Stimulated activated CD8-positive, alpha-beta memory T cell treated with anti-CD3 and anti-CD28 coated beads, Interleukin-12 subunit alpha, Interleukin-12 subunit beta, amount 100 ng/mL, for 1 hour (primary cell): ENCODE results near the gene CCDC57.

Source experiments
- DNase-seq: peaks from one replicate; pipeline ENCODE4 v3.0.0-alpha.2; 2020; ENCODE audit warnings: low read depth

Gene CCDC57

DNA sequence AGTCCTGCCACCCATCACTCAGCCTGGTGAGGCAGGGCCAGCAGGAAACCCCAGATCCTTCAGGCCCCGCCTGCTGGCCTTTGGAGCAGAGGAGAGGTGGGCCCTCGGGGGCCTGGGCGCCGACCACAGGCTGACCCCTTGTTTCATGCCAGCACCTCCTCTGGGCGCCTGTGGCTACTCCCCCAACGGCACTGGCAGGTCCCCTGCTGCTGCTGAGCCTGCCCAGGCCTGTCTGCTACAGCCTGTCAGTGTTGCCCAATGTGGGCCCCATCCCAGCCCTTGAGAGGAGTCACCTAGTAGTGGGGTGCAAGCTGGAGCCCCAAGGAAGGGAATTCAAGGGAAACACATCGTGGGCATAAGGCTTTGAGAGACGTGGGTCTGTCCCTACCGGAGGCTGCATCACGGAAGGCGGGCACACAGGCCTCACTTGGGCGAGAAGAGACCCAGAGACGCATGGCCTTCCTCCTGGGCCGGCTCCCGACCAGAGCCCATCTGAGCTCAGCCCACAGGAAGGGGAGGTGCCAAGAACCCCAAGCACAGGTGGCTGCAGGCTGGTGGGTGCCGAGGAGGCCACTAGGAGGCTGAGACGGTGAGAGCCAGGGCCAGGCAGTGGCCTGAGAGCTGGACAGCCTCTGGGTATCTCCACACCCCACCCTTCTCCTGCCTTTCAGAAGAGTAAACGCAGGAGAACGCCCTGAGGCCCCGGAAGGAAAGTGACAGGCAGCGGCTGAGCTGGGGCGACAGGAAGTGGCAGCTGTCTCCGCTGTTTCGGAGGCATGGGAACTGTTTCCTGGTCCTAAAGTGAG lies 106.6 kb downstream of the CCDC57 start:
- peak; percentile 31 for DNase-seq

DNA sequence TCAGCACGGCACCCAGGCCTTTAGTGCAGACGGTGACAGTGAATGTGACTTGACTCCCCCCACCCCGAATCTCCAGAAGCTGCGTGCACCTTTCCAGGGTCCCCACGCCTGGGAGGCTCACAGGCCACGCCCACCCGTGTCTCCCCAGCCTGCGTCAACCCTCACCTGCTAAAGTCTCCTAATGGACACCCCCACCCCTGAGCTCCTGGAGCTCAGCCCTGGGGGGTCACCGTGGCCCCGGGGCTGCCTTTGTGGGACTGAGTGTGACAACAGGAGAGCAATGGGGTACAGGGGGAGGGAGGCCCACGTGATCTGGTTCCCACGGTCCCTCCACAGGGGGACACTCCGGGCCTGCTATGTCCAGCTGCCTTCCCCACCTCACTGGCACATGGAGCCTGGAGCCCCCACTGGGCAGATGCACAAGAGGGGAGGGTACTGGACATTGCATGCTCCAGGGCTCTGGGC lies 107.2 kb downstream of the CCDC57 start:
- no peak for DNase-seq

DNA sequence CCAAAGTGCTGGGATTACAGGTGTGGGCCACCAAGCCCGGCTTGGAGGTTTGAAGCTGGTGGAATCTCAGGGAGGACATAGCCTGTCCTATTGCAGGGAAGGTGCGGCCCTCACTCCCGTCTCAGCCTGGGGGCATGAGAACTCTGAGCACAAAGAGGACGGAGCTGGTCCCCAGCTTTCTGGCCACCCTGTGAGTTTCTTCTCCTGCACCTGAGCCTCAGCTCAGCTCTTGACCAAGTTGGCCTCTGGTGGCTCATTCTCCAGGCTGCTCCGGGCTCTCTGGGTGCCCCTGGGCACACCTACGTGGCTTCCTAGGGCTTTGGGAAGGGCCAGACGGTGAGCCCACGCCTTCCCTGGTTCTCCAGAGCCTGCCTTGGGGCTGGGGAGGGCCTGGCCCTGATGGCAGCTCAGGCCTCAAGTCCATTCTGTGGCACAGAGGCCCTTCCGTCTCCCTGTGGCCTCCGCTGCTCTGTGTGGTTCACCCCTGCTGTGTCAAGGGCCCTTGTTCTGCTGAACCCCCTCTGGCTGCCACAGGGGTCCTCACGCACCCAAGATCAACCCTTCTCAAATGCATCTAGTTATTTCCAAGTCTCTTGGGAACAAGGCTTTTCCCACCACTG lies 107.7 kb downstream of the CCDC57 start:
- no peak for DNase-seq

DNA sequence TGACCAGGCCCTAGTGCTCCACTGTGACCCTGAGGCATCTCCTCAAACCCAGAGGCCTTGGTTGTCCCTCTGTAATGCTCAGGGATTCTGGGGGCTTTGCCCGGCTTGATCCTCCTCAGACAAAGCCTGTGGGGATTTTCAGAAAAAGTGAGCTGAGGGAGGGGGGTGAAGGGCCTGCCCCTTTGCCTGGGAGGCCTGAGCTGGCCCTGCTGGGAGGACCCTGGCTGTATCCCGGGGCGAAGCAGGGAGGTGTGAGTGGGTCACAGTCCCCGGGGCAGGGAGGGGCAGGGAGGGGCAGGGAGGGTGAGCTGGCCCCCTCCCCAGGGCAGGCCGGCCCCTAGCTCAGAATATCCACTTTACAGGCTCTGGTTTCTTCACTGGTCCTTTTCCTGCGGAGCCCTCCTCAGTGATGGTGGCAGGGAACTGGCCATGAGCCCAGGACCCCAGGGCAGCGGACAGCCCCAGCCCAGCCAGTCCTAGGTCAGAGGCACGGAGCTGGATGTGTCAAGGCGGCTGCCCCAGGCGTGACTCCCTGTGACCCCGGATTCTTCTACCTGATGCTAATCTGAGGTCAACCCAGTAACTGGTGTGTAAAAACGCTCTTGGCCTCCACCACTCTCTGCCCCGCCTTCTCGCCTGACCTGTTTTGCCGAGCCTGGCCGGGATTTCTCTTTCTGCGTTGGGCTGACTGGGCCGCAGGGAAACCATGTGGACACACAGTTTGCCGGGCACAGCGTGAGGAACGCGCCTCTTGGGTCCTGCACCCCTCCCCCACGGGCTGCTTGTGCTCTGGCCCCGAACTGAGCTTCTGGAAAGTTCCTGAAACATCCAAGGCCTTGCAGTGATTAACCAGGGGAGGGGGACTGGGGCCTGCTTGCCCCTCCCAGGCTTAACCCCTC lies 108.8 kb downstream of the CCDC57 start:
- DNase-seq: no peak

DNA sequence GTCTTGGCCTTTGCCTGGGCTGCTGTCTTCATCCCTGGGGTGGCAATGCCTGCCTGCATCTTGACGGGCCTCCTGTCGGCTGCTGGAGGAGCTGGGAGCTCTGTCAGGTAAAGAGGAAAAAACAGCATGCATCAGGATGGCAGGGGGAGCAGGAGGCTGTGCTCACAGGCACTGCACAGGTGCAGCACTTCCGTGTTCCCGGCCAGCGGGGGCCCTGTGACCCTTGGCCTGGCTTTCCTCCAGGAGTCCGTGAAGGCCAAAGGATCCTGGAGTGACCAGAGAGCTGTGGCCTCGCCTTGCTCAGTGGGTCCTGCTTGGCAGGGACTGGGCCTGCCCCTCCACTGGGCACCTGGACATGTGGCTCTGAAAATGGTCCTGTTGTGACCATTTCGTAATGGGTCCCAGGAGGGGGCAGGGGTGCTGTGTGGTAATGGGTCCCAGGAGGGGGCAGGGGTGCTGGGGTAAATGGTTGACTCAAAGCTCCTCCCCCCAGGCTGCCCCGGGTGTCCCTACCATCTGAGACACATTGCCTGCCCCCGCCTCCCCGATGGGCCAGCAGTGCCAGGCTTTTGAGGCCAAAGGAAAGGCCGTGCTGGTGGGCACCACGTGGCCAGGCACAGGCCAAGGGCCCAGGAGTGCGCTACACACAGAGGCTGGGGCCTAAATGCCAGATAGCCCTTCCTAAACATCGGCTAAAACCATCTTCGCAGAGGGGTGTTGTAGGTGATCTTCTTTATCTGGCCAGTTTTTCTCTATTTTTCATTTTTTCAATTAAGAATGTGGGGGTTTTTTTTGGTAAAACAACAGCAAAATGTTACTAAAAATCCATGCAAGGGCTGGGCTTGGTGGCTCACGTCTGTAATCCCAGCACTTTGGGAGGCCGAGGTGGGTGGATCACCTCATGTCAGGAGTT lies 110.6 kb downstream of the CCDC57 start:
- no peak for DNase-seq

DNA sequence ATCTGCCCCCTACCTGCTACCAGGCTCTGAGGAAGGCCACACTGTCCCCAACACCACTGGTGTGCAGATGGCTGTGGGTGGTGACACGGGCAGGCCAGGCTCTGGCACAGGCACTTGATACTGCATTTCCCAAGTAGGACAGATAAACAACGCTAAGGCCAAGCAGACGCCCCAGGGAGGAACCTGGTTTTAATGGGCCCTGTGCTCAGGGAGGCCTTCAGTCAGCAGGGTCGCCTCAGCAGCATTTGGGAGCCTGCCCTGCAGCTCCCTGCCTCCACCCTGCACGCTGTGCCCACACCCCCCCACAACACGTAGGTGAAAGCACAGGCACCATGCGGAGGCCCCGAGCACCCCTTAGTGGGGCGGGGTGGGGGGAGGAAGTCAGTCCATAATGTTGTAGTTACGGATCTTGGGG lies 111.3 kb downstream of the CCDC57 start:
- no peak for DNase-seq

DNA sequence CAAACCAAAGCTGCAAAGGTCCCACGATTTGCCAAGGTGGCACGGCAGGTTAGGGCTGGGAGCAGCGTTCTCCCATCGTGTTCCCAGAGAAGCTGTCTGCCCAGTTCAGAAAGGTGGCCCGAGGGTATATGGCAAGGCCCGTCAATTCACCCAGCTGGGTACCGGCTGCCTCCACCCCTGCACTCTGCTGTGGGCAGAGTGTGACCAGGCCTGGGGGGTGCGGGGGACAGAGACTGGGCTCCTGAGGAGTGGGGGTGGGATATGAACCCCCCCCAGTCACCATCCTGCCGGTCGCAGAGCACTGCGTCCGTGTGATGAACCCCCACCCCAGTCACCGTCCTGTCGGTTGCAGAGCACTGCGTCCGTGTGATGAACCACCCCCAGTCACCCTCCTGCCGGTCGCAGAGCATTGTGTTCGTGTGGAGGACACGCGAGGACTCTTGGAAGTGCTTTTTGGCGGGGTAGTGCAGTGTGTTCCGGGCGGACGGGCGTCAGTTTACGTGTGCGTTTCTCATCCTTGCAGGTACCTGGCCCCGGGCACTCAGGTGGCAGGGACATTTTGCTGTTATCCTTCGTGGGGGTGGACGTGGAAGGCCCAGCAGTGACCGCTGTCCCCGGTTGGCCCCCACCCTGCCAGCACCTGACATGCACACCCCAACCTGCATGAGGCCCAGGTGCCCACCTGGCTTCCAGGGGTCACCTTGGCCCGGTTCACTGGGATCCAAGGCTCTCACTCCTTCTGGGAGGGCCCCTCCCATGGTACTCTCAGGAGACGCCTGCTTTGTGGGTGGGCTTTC lies 111.9 kb downstream of the CCDC57 start:
- DNase-seq: no peak

DNA sequence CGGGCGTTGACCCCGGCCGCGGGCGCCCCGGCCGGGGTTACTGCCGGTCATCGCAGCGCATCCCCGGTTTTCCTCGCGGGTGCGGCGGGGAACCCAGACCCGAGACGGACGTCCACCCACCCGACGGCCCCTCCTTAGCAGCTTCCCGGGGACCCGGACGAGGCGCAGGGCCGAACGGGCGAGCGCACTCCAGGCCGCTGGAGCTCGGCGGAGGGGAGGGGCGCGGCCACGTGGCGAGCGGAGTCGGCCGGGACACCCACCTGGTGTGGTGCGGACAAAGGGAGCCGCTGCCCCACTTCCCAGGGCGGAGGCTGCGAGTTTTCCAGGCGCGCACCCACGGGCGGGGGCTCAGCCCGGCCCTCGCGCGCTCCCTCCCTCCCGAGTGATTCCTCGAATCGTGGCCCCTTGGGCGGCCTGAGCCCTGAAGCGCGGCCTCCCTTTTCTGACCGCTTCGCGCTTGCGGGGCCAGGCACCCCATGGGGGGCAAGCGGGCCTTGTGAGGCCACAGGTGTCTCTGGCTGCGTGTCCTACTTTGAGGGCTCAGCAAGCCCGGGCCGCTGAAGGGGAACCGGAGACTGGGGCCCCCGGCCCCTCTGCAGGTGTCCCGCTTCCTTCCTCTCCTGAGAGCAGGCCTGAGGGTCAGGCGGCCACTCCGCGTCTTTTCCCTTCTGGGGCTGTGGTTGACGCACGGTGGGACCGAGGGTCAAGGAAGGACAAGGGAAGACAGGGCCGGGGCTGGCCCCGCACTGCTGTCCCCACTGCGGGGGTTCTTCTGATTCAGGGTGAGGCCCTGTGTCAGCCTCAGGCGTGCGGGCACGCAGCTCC lies 113.5 kb downstream of the CCDC57 start:
- no peak for DNase-seq

DNA sequence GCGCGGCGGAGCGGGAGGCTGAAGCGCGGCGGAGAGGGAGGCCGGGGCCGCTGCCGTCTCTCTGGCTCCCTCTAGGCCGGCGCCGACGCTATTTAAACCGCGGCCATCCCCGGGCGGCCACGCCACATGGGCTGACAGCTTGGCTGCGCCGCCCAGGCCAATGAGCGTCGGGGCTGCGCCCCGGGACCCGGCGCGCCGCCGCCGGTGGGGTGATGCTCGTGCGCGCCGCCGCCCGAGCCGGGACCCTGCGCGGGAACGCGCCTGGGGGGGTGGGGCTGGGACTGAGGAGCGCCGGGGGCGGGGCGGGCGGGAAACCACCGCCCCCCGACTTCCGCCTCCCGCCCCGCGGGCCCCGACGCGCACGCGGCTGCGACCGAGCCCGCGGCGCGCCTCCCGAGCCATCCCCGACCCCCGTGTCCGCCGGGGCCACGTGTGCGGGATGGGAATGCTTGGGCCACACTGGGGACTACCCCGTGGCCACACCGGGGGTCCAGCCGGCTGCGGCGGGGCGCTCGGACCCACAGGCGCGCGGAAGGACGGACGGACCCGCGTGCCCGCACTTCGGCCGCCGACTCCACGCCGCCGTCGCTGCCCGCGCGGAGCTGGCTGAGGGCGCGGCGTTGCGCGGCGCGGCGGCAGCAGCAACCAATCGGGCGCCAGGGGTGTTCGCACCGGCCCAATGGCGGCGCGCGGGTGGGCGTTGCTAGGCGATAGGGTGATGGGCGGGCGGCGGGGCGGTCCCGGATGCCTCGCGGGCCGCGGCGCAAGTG lies 114.3 kb downstream of the CCDC57 start, which contains the start of gene FASN:
TSS of gene FASN (minus strand) at position 68 of the 770 bp plus-strand sequence. CDS start 1,791 bp downstream, outside the sequence.
- DNase-seq: peak; percentile 80

DNA sequence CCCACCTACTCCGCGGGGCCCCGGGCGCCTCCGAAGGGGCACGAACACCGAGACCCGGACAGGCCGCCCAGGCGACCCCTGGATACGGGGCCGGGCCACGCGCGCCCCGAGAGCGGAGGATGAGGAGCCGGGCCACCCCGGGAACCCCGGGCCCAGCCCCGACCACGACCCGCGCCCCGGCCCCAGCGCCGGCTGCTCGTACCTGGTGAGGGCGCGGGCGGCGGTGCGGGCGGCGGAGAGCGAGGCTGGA lies 114.8 kb downstream of the CCDC57 start:
- no peak for DNase-seq

DNA sequence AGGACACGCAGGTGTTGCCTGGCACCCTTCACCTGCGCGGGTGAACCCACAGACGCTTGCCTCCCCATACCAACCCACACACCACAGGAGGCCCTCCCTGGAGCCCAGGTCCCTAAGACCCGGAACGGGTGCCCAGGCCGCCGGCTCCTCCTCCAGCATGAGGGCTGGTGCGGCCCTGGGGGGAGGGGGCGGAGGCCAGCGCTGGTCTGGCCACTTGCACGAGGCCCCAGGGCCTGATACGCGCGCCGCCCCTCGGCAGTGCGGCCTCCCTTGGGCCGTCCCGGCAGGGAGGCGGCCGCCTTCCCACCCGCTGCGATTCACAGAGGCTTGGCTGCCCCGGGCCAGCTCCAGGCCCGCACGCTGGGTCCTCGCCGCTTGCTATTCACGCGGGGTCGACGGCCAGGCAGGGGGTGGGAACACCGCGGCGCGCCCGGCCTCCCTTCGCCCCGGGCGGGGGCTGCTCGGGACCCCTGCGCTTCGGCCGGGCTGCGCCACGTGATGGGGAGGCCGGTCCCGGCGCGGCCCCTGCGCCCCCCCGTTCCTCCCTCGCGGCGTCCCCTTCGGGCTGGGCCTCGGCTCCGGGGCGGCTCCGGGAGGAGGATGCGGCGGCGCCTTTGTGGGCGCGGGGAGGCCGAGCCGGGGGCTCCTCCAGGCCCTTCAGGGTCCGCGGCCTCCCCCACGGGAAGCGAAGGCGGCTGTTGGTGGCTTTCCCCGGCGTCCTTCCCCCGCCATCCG lies 115.3 kb downstream of the CCDC57 start:
- DNase-seq: no peak

DNA sequence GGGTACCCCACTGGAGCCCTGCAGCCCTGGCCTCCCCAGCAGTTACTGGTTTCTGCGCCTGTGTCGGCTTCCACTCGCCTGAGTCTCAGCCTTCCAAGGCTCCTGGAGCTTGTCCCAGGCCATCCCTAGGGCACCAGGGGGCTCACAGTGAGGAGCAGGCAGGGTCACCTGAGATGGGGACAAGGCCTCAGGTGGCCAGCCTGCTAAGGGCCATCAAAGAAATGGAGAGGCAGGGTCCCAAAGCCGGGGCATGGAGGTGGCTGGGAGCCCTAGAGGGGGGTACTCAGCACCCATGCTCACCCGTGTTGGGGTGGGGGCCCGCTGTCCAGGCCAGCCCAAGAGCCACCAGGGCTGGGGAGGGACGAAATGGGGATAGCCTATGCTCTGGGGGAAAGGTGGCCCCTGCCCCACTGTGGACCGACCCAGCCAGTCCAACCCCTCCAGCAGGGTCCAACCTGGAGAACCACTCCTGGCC lies 115.9 kb downstream of the CCDC57 start:
- no peak for DNase-seq

DNA sequence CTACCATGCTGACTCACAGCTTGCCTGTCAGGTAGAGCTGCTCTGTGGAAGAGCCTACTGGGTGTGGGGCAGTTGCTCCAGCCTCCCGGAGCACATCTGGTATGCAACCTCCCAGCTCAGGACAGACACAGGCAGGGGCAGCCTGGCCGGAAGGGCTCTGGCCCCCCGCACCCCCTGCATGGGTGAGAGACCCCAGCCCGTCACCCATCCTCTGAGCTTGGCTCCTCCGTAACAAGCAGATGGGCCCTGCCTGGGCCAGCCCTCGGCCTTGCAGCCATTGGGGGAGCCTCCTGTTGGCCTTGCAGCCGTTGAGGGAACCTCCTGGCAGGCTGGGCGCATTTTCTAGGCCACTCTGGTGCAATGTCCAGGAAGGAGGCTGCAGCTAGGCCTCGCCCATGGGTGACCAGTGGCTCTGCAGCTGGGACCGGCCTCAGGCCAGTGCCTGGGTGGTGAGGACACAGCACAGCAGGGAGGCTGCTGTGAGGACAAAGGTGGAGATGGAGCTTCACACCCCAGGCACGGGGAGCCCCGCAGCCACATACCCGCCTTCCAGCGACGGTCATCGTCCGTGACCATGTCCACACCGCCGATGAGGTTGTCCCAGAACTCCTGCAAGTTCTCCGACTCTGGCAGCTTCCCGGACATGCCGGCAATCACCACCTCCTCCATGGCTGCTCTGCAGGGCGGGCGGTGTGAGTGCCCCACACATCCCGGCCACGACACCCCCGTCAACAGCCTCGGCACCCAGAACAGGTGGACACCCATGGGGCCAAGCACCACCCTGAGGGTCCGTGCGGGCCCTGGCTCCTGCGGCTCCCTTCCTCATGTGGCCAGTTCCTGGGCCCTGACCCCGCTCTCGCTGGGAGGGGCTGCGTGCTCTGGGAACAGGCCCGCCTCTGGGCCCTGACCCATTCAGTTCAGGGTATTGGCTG lies 116.6 kb downstream of the CCDC57 start:
- DNase-seq: no peak

DNA sequence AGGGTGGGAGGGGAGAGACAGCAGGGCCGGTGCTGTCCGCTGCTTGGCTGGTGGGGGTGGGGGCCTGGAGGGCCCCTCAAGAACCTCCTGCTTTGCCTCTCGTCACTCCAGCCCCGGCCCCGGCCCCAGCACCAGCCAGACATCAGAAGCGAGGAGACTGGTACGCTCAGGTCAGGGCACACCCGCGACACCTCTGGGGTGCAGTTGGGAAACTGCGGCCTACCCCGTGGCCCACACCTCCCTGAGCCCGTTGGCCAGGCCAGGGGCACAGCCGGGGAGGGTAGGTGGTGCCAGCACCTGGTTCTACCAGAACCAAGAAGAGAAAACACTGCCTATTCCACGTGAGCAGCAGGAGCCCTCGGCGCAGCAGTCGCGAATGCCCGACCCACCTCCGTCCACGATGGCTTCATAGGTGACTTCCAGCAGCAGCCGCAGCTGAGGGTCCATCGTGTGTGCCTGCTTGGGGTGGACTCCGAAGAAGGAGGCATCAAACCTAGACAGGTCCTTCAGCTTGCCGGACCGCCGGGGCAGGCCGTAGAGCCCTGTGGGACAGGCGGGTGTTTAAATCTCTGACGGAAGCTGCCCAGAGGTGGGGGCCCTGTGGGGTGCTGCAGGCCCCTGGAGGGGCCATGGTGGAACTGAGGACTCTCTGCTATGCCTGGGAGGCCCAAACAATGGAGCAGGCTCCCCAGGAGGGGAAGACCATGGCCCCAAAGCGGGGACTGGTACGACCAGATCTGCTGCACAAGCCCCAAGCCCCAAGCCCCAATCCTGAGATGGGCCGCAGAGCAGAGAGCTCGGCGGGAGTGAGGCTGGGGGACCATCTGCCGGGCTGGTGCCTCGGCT lies 117.5 kb downstream of the CCDC57 start:
- DNase-seq: no peak

DNA sequence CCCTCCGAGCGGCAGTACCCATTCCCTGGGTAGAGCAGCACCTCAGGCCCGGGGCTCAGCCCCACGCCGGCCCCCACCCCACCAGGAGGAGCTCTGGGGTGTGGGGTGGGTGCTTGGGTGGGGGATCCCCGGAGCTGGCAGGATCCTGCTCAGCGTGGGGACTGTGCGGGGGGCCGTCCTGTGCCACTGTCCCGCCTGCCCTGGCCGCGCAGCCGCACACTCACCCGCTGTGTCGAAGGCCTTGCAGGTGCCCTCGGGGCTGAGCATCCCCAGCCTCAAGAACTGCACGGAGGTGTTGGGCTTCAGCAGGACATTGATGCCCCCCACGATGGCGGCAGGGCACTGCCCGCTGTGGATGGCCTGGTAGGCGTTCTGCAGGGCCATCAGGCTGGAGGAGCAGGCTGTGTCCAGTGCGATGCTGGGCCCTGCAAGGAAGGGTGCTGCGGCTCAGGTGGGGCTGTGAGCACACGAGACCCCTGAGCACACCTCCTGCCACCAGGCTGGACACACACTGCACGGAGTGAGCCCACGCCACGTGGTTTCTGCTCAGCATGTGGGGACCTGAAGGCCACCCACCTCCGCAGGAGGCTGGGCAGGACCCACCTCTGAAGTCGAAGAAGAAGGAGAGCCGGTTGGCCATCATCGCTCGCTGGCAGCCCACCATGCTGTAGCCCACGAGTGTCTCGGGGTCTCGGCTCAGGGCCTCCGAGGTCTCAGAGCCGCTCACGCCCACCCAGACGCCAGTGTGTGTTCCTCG lies 119.5 kb downstream of the CCDC57 start:
- no peak for DNase-seq

DNA sequence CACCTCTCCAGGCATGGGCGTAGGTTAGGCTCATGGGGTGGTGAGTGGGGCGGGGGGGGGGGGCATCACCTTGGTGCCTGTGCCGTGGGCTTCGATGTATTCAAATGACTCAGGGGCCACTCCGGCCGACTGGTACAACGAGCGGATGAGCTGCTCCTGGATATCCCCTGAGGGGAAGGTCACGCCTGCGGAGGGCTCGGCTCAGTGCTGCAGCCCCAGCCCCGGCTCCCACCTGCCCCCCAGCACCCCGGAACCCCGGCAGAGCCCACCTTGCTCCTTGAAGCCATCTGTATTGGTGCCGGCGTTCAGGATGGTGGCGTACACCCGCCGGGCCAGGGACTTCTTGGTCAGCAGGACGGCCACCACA lies 120.0 kb downstream of the CCDC57 start:
- DNase-seq: no peak
